GM23338 (cell line): ENCODE data around the gene SNN. TPM values are rescaled to one million over a fixed set of nuclear protein-coding genes. Genes with fewer than 3 reads are reported as not detected.

Experiments used
- ATAC-seq: fragments of 200-7000 bp; cut with Tn5 transposase; 3 replicates; pipeline ENCODE4 v1.9.1; 2020
- DNase-seq: peaks from one replicate; pipeline ENCODE4 v3.0.0-alpha.2; 2015; ENCODE audit warnings: low spot score
- H2AFZ ChIP-seq: fragments of 200-600 bp; sonication (generic); 2 replicates; pipeline ENCODE4 v1.8.0; 2016; ENCODE audit warnings: antibody characterized with exemption, mild to moderate bottlenecking, moderate library complexity
- H3F3A ChIP-seq: fragments of 200-600 bp; sonication (generic); replicated peaks from 2 replicates; pipeline ENCODE4 v1.8.0; 2017; ENCODE audit warnings: antibody characterized with exemption, mixed run types, low read depth
- H3K27ac ChIP-seq: fragments of 200-600 bp; sonication (generic); 2 replicates; pipeline ENCODE4 v1.6.1; 2016; ENCODE audit warnings: low read depth
- H3K27me3 ChIP-seq: fragments of 200-600 bp; sonication (generic); 2 replicates; pipeline ENCODE4 v1.8.0; 2016; ENCODE audit warnings: mild to moderate bottlenecking, mixed run types, moderate library complexity; ENCODE audit not compliant: insufficient read depth
- H3K36me3 ChIP-seq: fragments of 200-600 bp; sonication (generic); 2 replicates; pipeline ENCODE4 v1.8.0; 2016; ENCODE audit warnings: mild to moderate bottlenecking; ENCODE audit not compliant: insufficient read depth
- H3K4me1 ChIP-seq: fragments of 200-600 bp; sonication (generic); 2 replicates; pipeline ENCODE4 v1.8.0; 2016; ENCODE audit warnings: mild to moderate bottlenecking, moderate library complexity; ENCODE audit not compliant: insufficient read depth
- H3K4me2 ChIP-seq: fragments of 200-600 bp; sonication (generic); 2 replicates; pipeline ENCODE4 v1.7.1; 2017; ENCODE audit warnings: mixed run types
- H3K4me3 ChIP-seq: fragments of 200-600 bp; sonication (generic); 2 replicates; pipeline ENCODE4 v1.6.1; 2016; ENCODE audit warnings: mixed run types
- H3K79me2 ChIP-seq: fragments of 200-600 bp; sonication (generic); replicated peaks from 2 replicates; pipeline ENCODE4 v1.8.0; 2017; ENCODE audit warnings: mild to moderate bottlenecking; ENCODE audit not compliant: insufficient read depth
- H3K9me2 ChIP-seq: fragments of 200-600 bp; sonication (generic); 2 replicates; pipeline ENCODE4 v1.8.0; 2017; ENCODE audit not compliant: insufficient read depth
- H4K20me1 ChIP-seq: fragments of 200-600 bp; sonication (generic); replicated peaks from 2 replicates; pipeline ENCODE4 v1.8.0; 2017; ENCODE audit warnings: mild to moderate bottlenecking; ENCODE audit not compliant: insufficient read depth
- H3K27ac Mint-ChIP-seq: 2 replicates; pipeline ENCODE4 v1.8.0; 2020; ENCODE audit warnings: inconsistent platforms, mild to moderate bottlenecking, moderate library complexity, mixed read lengths
- H3K27me3 Mint-ChIP-seq: 3 replicates; pipeline ENCODE4 v1.8.0; 2022; ENCODE audit warnings: low read depth, mild to moderate bottlenecking, moderate library complexity, mixed read lengths, inconsistent platforms; ENCODE audit not compliant: insufficient read depth, poor library complexity
- H3K36me3 Mint-ChIP-seq: 3 replicates; pipeline ENCODE4 v1.8.0; 2021; ENCODE audit warnings: low read depth, mild to moderate bottlenecking, inconsistent platforms, moderate library complexity, mixed read lengths
- H3K4me1 Mint-ChIP-seq: 3 replicates; pipeline ENCODE4 v1.8.0; 2020; ENCODE audit warnings: mild to moderate bottlenecking, inconsistent platforms, mixed read lengths
- H3K4me3 Mint-ChIP-seq: 3 replicates; pipeline ENCODE4 v1.8.0; 2021; ENCODE audit warnings: moderate library complexity, mild to moderate bottlenecking, inconsistent platforms, mixed read lengths
- H3K9me3 Mint-ChIP-seq: 3 replicates; pipeline ENCODE4 v1.8.0; 2020; ENCODE audit warnings: moderate library complexity, mild to moderate bottlenecking, inconsistent platforms, mixed read lengths
- CREB1 ChIP-seq: fragments of 250-450 bp; sonication (Bioruptor Pico); IDR thresholded peaks from 2 replicates; pipeline ENCODE4 v1.5.0; 2020; ENCODE audit warnings: low read depth, mild to moderate bottlenecking, moderate library complexity
- CTCF ChIP-seq, 2 experiments: fragments of 200-600 bp in 1 of 2; sonication (generic) in 1 of 2; conservative IDR thresholded peaks; 2 replicates each; pipeline versions ENCODE4 v1.5.1 to v1.6.1; 2016 to 2017; ENCODE audit warnings: antibody characterized with exemption in 2 of 2, low read depth in 2 of 2, mild to moderate bottlenecking in 2 of 2, moderate library complexity in 1 of 2
- EZH2 ChIP-seq: fragments of 200-600 bp; sonication (generic); IDR thresholded peaks from one replicate; pipeline ENCODE4 v1.8.0; 2017; ENCODE audit warnings: antibody characterized with exemption, mild to moderate bottlenecking, low read depth; ENCODE audit not compliant: unreplicated experiment
- EZH2phosphoT487 ChIP-seq: fragments of 200-600 bp; sonication (generic); IDR thresholded peaks from one replicate; pipeline ENCODE4 v1.8.1; 2018; ENCODE audit warnings: antibody characterized with exemption; ENCODE audit not compliant: unreplicated experiment
- JUNB ChIP-seq: IDR thresholded peaks from one replicate; pipeline ENCODE4 v1.6.1; 2016; ENCODE audit warnings: antibody characterized with exemption; ENCODE audit not compliant: unreplicated experiment
- NANOG ChIP-seq: IDR thresholded peaks from 2 replicates; pipeline ENCODE4 v1.6.1; 2016; ENCODE audit warnings: antibody characterized with exemption, borderline replicate concordance
- POLR2AphosphoS5 ChIP-seq: IDR thresholded peaks from 2 replicates; pipeline ENCODE4 v1.6.1; 2016; ENCODE audit warnings: antibody characterized with exemption, low read depth
- REST ChIP-seq: IDR thresholded peaks from one replicate; pipeline ENCODE4 v1.6.1; 2018; ENCODE audit warnings: antibody characterized with exemption; ENCODE audit not compliant: unreplicated experiment
- STAT1 ChIP-seq: IDR thresholded peaks from one replicate; pipeline ENCODE4 v1.6.1; 2016; ENCODE audit warnings: antibody characterized with exemption; ENCODE audit not compliant: unreplicated experiment
- ZNF114 ChIP-seq: fragments of 250-450 bp; sonication (Bioruptor Pico); IDR thresholded peaks from 2 replicates; pipeline ENCODE4 v1.5.0; 2020; ENCODE audit warnings: mild to moderate bottlenecking, moderate library complexity
- ZNF331 ChIP-seq: fragments of 250-450 bp; sonication (Bioruptor Pico); IDR thresholded peaks from 2 replicates; pipeline ENCODE4 v1.5.0; 2020; ENCODE audit warnings: low read depth, mild to moderate bottlenecking, moderate library complexity
- ZNF462 ChIP-seq: fragments of 250-450 bp; sonication (Bioruptor Pico); IDR thresholded peaks from 2 replicates; pipeline ENCODE4 v1.5.0; 2020; ENCODE audit warnings: mild to moderate bottlenecking, moderate library complexity
- polyA plus RNA-seq: library from polyadenylated mRNA; unstranded; fragments of >200 nt; fragmentation: Nextera tagmentation; extraction: Ambion mirVana; gene quantifications from 2 replicates; pipeline ENCODE4 v1.2.1, GENCODE V29; 2016
- total RNA-seq: library from RNA; depleted of rRNA; stranded (reverse); fragments of >200 nt; shearing (Covaris generic); gene quantifications from 2 replicates; pipeline ENCODE4 v1.2.3, GENCODE V29; 2014

Gene SNN
- total and polyA plus RNA-seq, 2 experiments from 2014 or later = 19.0 to 63.3 TPM

- TF ChIP-seq REST (no peak), ZNF331 (CRISPR knock-in tag) (no peak), CREB1 (CRISPR knock-in tag) (no peak), ZNF462 (CRISPR knock-in tag) (no peak), ZNF114 (no peak), STAT1 (no peak), JUNB (no peak), CTCF (conservative IDR thresholded peaks at IDR 0.05; ENCODE audit: low read depth in 2 of 2) (no peak), EZH2 (no peak), POLR2AphosphoS5 (no peak), EZH2phosphoT487 (no peak), NANOG (no peak)
- ATAC-seq = no peak
- Histone ChIP-seq H4K20me1 (no peaks in the 10 kb centered on the region), H3K27ac (no peak overlapping the region), H3F3A (no peaks in the 10 kb centered on the region), H3K4me3 (no peak overlapping the region), H3K36me3 (no peaks in the 10 kb centered on the region), H3K27me3 (no peaks in the 10 kb centered on the region), H3K4me2 (no peak overlapping the region), H3K4me1 (peaks cover 7% of the 10 kb centered on the region; the same call in 1 of the 2 replicates), H2AFZ (no peak overlapping the region), H3K9me2 (no peaks in the 10 kb centered on the region), H3K79me2 (no peaks in the 10 kb centered on the region)
- Mint-ChIP-seq H3K9me3 (no peaks in the 10 kb centered on the region), H3K36me3 (no peaks in the 10 kb centered on the region), H3K4me3 (no peak overlapping the region), H3K4me1 (peaks cover 6% of the 10 kb centered on the region), H3K27ac (no peak overlapping the region), H3K27me3 (peaks cover 11% of the 10 kb centered on the region)
- DNase-seq = no peak
Measured at GRCh38 chr16:11626657-11627291, 41.5 kb upstream of the SNN start.
